CD4-positive, alpha-beta T cell (primary cell): ENCODE measurements around the gene ZNF532. TPM values are rescaled to one million over a fixed set of nuclear protein-coding genes. Genes with fewer than 3 reads are reported as not detected.

Experiments
- ATAC-seq: fragments of 200-7000 bp; cut with Tn5 transposase; one replicate; pipeline ENCODE4 v1.10.0; 2022; ENCODE audit warnings: mild to moderate bottlenecking; ENCODE audit not compliant: poor library complexity
- CTCF ChIA-PET: fragments of 350-600 bp; sonication (Branson Sonifier 250); formaldehyde crosslinking; loops from one replicate; lab custom pipeline; 2021; ENCODE audit warnings: antibody characterized with exemption, inconsistent platforms; lab: Charles Lee
- POLR2A ChIA-PET: fragments of 350-600 bp; sonication (Branson Sonifier 250); formaldehyde crosslinking; loops from one replicate; lab custom pipeline; 2021; ENCODE audit warnings: antibody characterized with exemption, inconsistent platforms; lab: Charles Lee
- DNase-seq, 14 experiments: peaks; one replicate each; pipeline ENCODE4 v3.0.0-alpha.2; 2013 to 2020; ENCODE audit warnings: mixed read lengths in 2 of 14
- H3K27ac ChIP-seq, 2 donors: one replicate each; pipeline versions ENCODE4 v1.5.1 to v1.7.0; 2013; ENCODE audit warnings: low read length in 2 of 2, low read depth in 1 of 2, mild to moderate bottlenecking in 1 of 2
- H3K27me3 ChIP-seq, 2 experiments: 1 replicate in 1 of 2; 2 replicates in 1 of 2; pipeline versions ENCODE4 v1.6.1 to v1.7.0; 2013; ENCODE audit warnings: low read length in 2 of 2, control low read depth in 1 of 2, mild to moderate bottlenecking in 1 of 2, moderate library complexity in 1 of 2; ENCODE audit not compliant: insufficient read depth in 2 of 2, control insufficient read depth in 1 of 2
- H3K36me3 ChIP-seq: one replicate; pipeline ENCODE4 v1.6.1; 2013; ENCODE audit warnings: low read length, control low read depth; ENCODE audit not compliant: insufficient read depth
- H3K4me1 ChIP-seq: one replicate; pipeline ENCODE4 v1.6.1; 2013; ENCODE audit warnings: low read length, control low read depth; ENCODE audit not compliant: insufficient read depth
- H3K4me3 ChIP-seq: one replicate; pipeline ENCODE4 v1.5.1; 2013; ENCODE audit warnings: mild to moderate bottlenecking, low read length, moderate library complexity
- H3K9me3 ChIP-seq, 2 experiments: 1 replicate in 1 of 2; 2 replicates in 1 of 2; pipeline versions ENCODE4 v1.6.1 to v1.7.0; 2013; ENCODE audit warnings: low read length in 2 of 2, mild to moderate bottlenecking in 2 of 2, control low read depth in 1 of 2, moderate library complexity in 1 of 2; ENCODE audit not compliant: control insufficient read depth in 1 of 2, insufficient read depth in 1 of 2
- H3K27ac Mint-ChIP-seq: one replicate; pipeline ENCODE4 v1.8.0; 2020; ENCODE audit warnings: mixed read lengths
- H3K27me3 Mint-ChIP-seq: one replicate; pipeline ENCODE4 v1.8.0; 2021; ENCODE audit warnings: mixed read lengths
- H3K36me3 Mint-ChIP-seq: one replicate; pipeline ENCODE4 v1.8.0; 2021; ENCODE audit warnings: low read depth, mixed read lengths
- H3K4me1 Mint-ChIP-seq: one replicate; pipeline ENCODE4 v1.8.0; 2021; ENCODE audit warnings: low read depth, mixed read lengths
- H3K4me3 Mint-ChIP-seq: one replicate; pipeline ENCODE4 v1.8.0; 2020; ENCODE audit warnings: mild to moderate bottlenecking, mixed read lengths
- H3K9me3 Mint-ChIP-seq: one replicate; pipeline ENCODE4 v1.8.0; 2020; ENCODE audit warnings: mixed read lengths
- intact Hi-C, 2 experiments: fragments of 100-400 bp; cut with DNase I in 1 of 2; cut with micrococcal nuclease in 1 of 2; formaldehyde crosslinking; loops; one replicate each; pipeline versions ENCODE4 v1.15.1 to v1.9.0; 2023 to 2025; cut with DNase I, micrococcal nuclease
- total RNA-seq, 174 experiments: library from RNA in 2 of 174; stranded (reverse) in 2 of 174; gene quantifications; one replicate each; pipeline ENCODE4 v1.2.3 and lab custom pipeline; 2021 to 2026
- TF ChIP-seq, protein P1 (sequence below): fragments of 200-600 bp; IDR thresholded peaks from one replicate; pipeline ENCODE4 v1.8.0; 2022; ENCODE audit warnings: antibody characterized with exemption, mild to moderate bottlenecking

ZNF532 gene
- total RNA-seq, 2 experiments from 2014 or later, result 9.8 to 9.9 TPM

DNA sequence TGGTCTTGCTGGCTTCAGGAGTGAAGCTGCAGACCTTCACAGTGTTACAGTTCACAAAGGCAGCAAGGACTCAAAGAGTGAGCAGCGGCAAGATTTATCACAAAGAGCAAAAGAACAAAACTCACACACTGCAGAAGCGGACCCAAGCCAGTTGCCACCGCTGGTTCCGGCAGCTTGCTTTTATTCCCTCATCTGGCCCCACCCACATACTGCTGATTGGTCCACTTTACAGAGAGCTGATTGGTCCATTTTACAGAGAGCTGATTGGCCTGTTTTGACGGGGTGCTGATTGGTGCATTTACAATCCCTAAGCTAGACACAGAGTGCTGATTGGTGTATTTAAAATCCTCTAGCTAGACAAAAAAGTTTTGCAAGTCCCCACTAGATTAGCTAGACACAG, 37.2 kb upstream of the ZNF532 start:
- CTCF ChIA-PET, result no interaction called here
- no peaks in the 10 kb centered on the region for H3K4me1 ChIP-seq
- H3K4me1 Mint-ChIP-seq, result no peaks in the 10 kb centered on the region
- no peaks in the 10 kb centered on the region for H3K9me3 Mint-ChIP-seq
- H3K27ac Mint-ChIP-seq, result no peak overlapping the region
- ATAC-seq, result no peak
- H3K27me3 ChIP-seq, result peaks cover 33 to 63% of the 10 kb centered on the region in 2 experiments
- TF ChIP-seq, protein P1, sequence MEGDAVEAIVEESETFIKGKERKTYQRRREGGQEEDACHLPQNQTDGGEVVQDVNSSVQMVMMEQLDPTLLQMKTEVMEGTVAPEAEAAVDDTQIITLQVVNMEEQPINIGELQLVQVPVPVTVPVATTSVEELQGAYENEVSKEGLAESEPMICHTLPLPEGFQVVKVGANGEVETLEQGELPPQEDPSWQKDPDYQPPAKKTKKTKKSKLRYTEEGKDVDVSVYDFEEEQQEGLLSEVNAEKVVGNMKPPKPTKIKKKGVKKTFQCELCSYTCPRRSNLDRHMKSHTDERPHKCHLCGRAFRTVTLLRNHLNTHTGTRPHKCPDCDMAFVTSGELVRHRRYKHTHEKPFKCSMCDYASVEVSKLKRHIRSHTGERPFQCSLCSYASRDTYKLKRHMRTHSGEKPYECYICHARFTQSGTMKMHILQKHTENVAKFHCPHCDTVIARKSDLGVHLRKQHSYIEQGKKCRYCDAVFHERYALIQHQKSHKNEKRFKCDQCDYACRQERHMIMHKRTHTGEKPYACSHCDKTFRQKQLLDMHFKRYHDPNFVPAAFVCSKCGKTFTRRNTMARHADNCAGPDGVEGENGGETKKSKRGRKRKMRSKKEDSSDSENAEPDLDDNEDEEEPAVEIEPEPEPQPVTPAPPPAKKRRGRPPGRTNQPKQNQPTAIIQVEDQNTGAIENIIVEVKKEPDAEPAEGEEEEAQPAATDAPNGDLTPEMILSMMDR, result no peak
- H3K4me3 ChIP-seq, result no peak overlapping the region
- no peaks in the 10 kb centered on the region for H3K36me3 Mint-ChIP-seq
- intact Hi-C loops, result no loop called here
- no peak overlapping the region for H3K4me3 Mint-ChIP-seq
- peaks cover 81% of the 10 kb centered on the region for H3K27me3 Mint-ChIP-seq
- POLR2A ChIA-PET, result no interaction called here
- no peak for DNase-seq
- no peaks in the 10 kb centered on the region for H3K36me3 ChIP-seq
- H3K27ac ChIP-seq, result no peak overlapping the region
- peaks cover 0 to 10% of the 10 kb centered on the region in 2 experiments for H3K9me3 ChIP-seq

DNA sequence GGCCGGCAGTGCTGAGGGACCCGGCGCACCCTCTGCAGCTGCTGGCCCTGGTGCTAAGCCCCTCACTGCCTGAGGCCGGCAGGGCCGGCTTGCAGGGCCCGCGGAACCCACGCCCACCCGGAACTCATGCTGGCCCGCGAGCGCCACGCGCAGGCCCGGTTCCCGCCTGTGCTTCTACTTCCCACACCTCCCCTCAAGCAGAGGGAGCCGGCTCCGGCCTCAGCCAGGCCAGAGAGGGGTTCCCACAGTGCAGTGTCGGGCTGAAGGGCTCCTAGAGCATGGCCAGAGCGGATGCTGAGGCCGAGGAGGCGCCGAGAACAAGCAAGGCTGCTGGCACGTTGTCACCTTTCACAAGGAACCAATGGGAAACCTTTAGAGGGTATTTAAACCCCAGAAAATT, 36.8 kb upstream of the ZNF532 start:
- ChIA-PET CTCF (no interaction called here), POLR2A (no interaction called here)

GRCh38 chr18:58828399-58829121, 36.1 kb upstream of the ZNF532 start:
- no peaks in the 10 kb centered on the region for H3K4me1 Mint-ChIP-seq
- Histone ChIP-seq H3K4me1 (no peaks in the 10 kb centered on the region), H3K27ac (no peak overlapping the region), H3K36me3 (no peaks in the 10 kb centered on the region), H3K4me3 (no peak overlapping the region), H3K27me3 (peaks cover 23 to 51% of the 10 kb centered on the region in 2 experiments), H3K9me3 (peaks cover 0 to 10% of the 10 kb centered on the region in 2 experiments)
- ATAC-seq (no peak), DNase-seq (no peak)
- CTCF ChIA-PET, result no interaction called here
- no peak overlapping the region for H3K4me3 Mint-ChIP-seq
- H3K9me3 Mint-ChIP-seq, result no peaks in the 10 kb centered on the region
- POLR2A ChIA-PET, result no interaction called here
- intact Hi-C loops, result no loop called here
- no peak overlapping the region for H3K27ac Mint-ChIP-seq
- H3K27me3 Mint-ChIP-seq, result peaks cover 75% of the 10 kb centered on the region
- H3K36me3 Mint-ChIP-seq, result no peaks in the 10 kb centered on the region
- TF ChIP-seq, protein P1, result no peak

More for the DNA sequence above, 36.8 kb upstream of the ZNF532 start:
- H3K4me3 Mint-ChIP-seq, result no peak overlapping the region
- peaks cover 28 to 58% of the 10 kb centered on the region in 2 experiments for H3K27me3 ChIP-seq
- no peaks in the 10 kb centered on the region for H3K4me1 ChIP-seq
- no peaks in the 10 kb centered on the region for H3K9me3 Mint-ChIP-seq
- TF ChIP-seq, protein P1, result no peak
- no peaks in the 10 kb centered on the region for H3K36me3 ChIP-seq
- H3K9me3 ChIP-seq, result peaks cover 0 to 10% of the 10 kb centered on the region in 2 experiments
- intact Hi-C loops, result no loop called here
- H3K27me3 Mint-ChIP-seq, result peaks cover 81% of the 10 kb centered on the region
- H3K4me3 ChIP-seq, result no peak overlapping the region
- no peaks in the 10 kb centered on the region for H3K4me1 Mint-ChIP-seq
- no peaks in the 10 kb centered on the region for H3K36me3 Mint-ChIP-seq
- H3K27ac ChIP-seq, result no peak overlapping the region
- ATAC-seq (no peak), DNase-seq (no peak)
- no peak overlapping the region for H3K27ac Mint-ChIP-seq
